ENCODE data around the gene SLC37A4.

SLC37A4 gene

DNA sequence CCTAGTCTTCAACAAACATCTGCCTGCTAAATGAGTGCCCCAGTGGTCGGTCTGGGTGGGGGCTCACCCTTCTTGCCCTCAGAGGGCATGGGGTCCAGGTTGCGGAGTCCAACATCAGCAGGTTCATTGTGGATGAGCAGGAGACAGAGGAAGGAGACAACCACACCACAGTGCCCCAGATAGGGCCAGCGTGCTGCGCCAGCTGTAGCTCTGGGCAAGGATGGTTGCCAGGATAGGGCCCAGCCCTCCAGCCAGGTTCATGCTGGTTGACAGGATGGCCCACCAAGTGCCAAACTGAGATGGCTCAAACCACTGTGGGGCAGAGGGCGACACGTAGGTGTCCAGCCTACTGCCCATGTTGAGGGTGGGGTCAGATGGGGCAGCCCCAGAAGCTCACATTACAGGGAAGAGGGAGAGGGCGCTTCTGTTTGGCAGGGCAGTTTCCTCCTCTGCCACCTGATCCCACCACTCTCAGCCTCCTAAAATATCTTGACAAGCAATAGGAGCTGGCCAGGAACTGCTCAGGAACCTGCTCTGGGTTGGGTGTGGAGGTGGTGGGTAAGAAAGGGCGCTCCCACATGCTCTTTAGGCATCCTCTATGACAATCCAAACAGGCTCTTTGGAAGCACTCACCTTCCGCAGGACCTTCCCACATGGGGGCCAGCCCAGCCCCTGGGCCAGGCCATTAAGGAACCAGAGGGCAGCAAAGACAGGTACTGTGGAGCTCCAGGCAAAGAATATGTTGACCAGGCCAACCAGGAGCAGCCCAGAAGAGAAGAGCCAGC, 2.9 kb downstream of the SLC37A4 start:
- H3K27ac ChIP-seq (ENCODE audit: low read depth, low read length, severe bottlenecking), result no peak overlapping the region
- H3K4me1 ChIP-seq (ENCODE audit: control insufficient read depth, insufficient read depth, low read length, poor library complexity, severe bottlenecking), result peaks cover 35% of the 10 kb centered on the region
- WGBS, 2 experiments (ENCODE audit: insufficient coverage in 2 of 2), result 76 to 87% methylated on average over 4 to 8 of the region's 9 CpGs
- no peak overlapping the region for H3K4me3 ChIP-seq (ENCODE audit: extremely low read depth, insufficient read depth, low read length, poor library complexity, severe bottlenecking)
- H3K36me3 ChIP-seq (ENCODE audit: control insufficient read depth, insufficient read depth, low read length), result peaks cover 53% of the 10 kb centered on the region
- no peaks in the 10 kb centered on the region for H3K9me3 ChIP-seq (ENCODE audit: control insufficient read depth, low read length)

- no peak overlapping the region for H3K4me3 ChIP-seq (ENCODE audit: extremely low read depth, insufficient read depth, low read length, poor library complexity, severe bottlenecking)
- H3K36me3 ChIP-seq (ENCODE audit: control insufficient read depth, insufficient read depth, low read length), result peaks cover 61% of the 10 kb centered on the region
- no peak overlapping the region for H3K27ac ChIP-seq (ENCODE audit: low read depth, low read length, severe bottlenecking)
- no peaks in the 10 kb centered on the region for H3K9me3 ChIP-seq (ENCODE audit: control insufficient read depth, low read length)
- H3K4me1 ChIP-seq (ENCODE audit: control insufficient read depth, insufficient read depth, low read length, poor library complexity, severe bottlenecking), result peaks cover 36% of the 10 kb centered on the region
- 89% methylated on average over 1 of the region's 2 CpGs; no CpG with 5 or more reads in 1 of the 2 experiments for WGBS, 2 experiments (ENCODE audit: insufficient coverage in 2 of 2)
Observed at GRCh38 chr11:119026970-119027369, 3.7 kb downstream of the SLC37A4 start.

DNA sequence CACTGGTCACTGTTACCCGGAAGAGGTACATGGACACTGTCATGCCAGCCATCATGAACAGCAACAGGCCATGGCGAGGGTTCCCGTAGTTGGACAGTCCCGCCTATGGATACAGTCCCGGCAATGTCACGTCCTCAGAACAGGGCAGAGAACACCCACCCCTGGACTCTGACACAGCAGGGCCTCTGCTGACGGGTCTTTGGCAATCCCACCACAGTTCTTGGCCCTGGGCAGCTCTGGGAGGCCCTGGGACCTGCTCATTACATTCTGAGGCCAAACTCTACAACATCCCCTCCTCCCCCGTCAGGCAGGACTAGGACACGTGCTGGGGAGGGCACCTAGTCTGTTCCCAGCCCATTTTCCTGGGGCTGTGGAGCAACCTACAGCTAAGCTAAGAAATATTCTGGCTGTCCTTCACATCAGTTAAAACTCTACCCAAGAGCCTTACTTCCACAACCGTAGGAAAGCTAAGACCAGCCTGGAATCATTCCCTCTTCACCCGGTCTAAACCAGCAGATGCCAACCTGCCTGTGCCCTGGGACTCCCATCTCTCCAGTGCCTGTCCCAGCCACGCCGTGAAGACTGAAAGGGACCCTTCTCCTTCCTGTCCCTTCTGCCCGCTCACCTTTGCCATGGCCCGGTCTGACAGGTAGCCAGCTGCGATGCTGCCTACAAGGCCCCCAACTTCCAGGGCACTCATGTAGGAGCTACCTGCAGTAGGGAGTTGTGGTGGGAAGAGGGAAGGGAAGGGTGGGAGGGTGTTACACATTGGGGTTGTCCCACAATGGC, 4.5 kb downstream of the SLC37A4 start:
- peaks cover 39% of the 10 kb centered on the region for H3K4me1 ChIP-seq (ENCODE audit: control insufficient read depth, insufficient read depth, low read length, poor library complexity, severe bottlenecking)
- peaks cover 69% of the 10 kb centered on the region for H3K36me3 ChIP-seq (ENCODE audit: control insufficient read depth, insufficient read depth, low read length)
- 93 to 95% methylated on average over 13 to 16 of the region's 16 CpGs for WGBS, 2 experiments (ENCODE audit: insufficient coverage in 2 of 2)
- H3K4me3 ChIP-seq (ENCODE audit: extremely low read depth, insufficient read depth, low read length, poor library complexity, severe bottlenecking), result no peak overlapping the region
- H3K27ac ChIP-seq (ENCODE audit: low read depth, low read length, severe bottlenecking), result no peak overlapping the region
- H3K9me3 ChIP-seq (ENCODE audit: control insufficient read depth, low read length), result no peaks in the 10 kb centered on the region

- Histone ChIP-seq H3K36me3 (ENCODE audit: control insufficient read depth, insufficient read depth, low read length) (peaks cover 75% of the 10 kb centered on the region), H3K4me1 (ENCODE audit: control insufficient read depth, insufficient read depth, low read length, poor library complexity, severe bottlenecking) (peaks cover 39% of the 10 kb centered on the region), H3K9me3 (ENCODE audit: control insufficient read depth, low read length) (no peaks in the 10 kb centered on the region), H3K27ac (ENCODE audit: low read depth, low read length, severe bottlenecking) (no peak overlapping the region), H3K4me3 (ENCODE audit: extremely low read depth, insufficient read depth, low read length, poor library complexity, severe bottlenecking) (no peak overlapping the region)
- 96% methylated on average over 5 of the region's 5 CpGs for WGBS, 2 experiments (ENCODE audit: insufficient coverage in 2 of 2)
Observed at GRCh38 chr11:119025541-119025940, 5.1 kb downstream of the SLC37A4 start.

DNA sequence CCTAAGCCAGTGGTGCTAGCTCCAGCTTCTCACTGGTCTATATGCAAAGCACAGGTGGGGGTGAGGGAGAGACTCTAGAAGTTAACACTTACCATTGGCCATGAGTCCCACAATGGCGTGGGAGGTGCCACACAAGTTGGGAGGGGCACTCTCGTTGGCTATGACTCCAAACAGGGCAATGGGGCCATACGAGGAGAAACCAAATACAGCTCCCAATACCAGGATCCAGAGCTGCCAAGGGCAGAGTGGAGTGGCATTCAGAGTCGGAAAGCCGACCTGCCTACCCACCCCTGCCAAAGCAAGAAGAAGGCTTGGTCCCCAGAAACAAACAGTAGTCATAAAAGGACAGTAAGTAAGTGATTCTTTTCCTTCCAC, 5.6 kb downstream of the SLC37A4 start:
- peaks cover 79% of the 10 kb centered on the region for H3K36me3 ChIP-seq (ENCODE audit: control insufficient read depth, insufficient read depth, low read length)
- peak overlapping the region; percentile 76 for H3K27ac ChIP-seq (ENCODE audit: low read depth, low read length, severe bottlenecking)
- H3K9me3 ChIP-seq (ENCODE audit: control insufficient read depth, low read length), result no peaks in the 10 kb centered on the region
- 82 to 88% methylated on average over 3 of the region's 5 CpGs for WGBS, 2 experiments (ENCODE audit: insufficient coverage in 2 of 2)
- H3K4me1 ChIP-seq (ENCODE audit: control insufficient read depth, insufficient read depth, low read length, poor library complexity, severe bottlenecking), result peaks cover 39% of the 10 kb centered on the region
- no peak overlapping the region for H3K4me3 ChIP-seq (ENCODE audit: extremely low read depth, insufficient read depth, low read length, poor library complexity, severe bottlenecking)

- H3K27ac ChIP-seq (ENCODE audit: low read depth, low read length, severe bottlenecking), result peak overlapping the region; percentile 76
- no peak overlapping the region for H3K4me3 ChIP-seq (ENCODE audit: extremely low read depth, insufficient read depth, low read length, poor library complexity, severe bottlenecking)
- 77 to 79% methylated on average over 11 to 12 of the region's 15 CpGs for WGBS, 2 experiments (ENCODE audit: insufficient coverage in 2 of 2)
- H3K4me1 ChIP-seq (ENCODE audit: control insufficient read depth, insufficient read depth, low read length, poor library complexity, severe bottlenecking), result peaks cover 38% of the 10 kb centered on the region
- H3K36me3 ChIP-seq (ENCODE audit: control insufficient read depth, insufficient read depth, low read length), result peaks cover 85% of the 10 kb centered on the region
- H3K9me3 ChIP-seq (ENCODE audit: control insufficient read depth, low read length), result no peaks in the 10 kb centered on the region
Observed at GRCh38 chr11:119024430-119025098, 6.1 kb downstream of the SLC37A4 start.

DNA sequence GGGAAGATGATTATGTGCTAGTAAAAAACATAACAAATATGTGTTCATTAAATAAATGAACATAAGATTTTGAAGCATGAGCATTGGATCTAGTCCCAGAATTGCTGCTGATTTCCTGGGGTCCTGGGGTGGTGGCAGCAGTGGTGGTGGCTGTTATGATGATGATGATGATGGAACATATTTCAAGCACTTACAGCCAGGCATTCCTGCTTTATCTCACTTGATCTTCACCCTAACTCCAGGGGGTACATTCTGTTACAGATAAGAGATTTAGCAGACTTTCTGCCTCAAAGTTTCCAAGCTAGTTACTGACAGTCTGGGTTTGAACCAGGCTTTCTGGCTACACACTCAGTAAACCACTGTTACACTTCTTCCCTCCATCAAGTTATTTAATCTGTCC, 6.9 kb downstream of the SLC37A4 start:
- Histone ChIP-seq H3K4me3 (ENCODE audit: extremely low read depth, insufficient read depth, low read length, poor library complexity, severe bottlenecking) (no peak overlapping the region), H3K9me3 (ENCODE audit: control insufficient read depth, low read length) (no peaks in the 10 kb centered on the region), H3K27ac (ENCODE audit: low read depth, low read length, severe bottlenecking) (peak overlapping the region; percentile 76), H3K4me1 (ENCODE audit: control insufficient read depth, insufficient read depth, low read length, poor library complexity, severe bottlenecking) (peaks cover 30% of the 10 kb centered on the region), H3K36me3 (ENCODE audit: control insufficient read depth, insufficient read depth, low read length) (peaks cover 88% of the 10 kb centered on the region)

GRCh38 chr11:119021631-119022030, 9.0 kb downstream of the SLC37A4 start:
- no peak overlapping the region for H3K4me3 ChIP-seq (ENCODE audit: extremely low read depth, insufficient read depth, low read length, poor library complexity, severe bottlenecking)
- WGBS, 2 experiments (ENCODE audit: insufficient coverage in 2 of 2), result 94 to 100% methylated on average over 4 of the region's 5 CpGs
- no peak overlapping the region for H3K27ac ChIP-seq (ENCODE audit: low read depth, low read length, severe bottlenecking)
- H3K36me3 ChIP-seq (ENCODE audit: control insufficient read depth, insufficient read depth, low read length), result peaks cover 84% of the 10 kb centered on the region
- H3K9me3 ChIP-seq (ENCODE audit: control insufficient read depth, low read length), result no peaks in the 10 kb centered on the region
- H3K4me1 ChIP-seq (ENCODE audit: control insufficient read depth, insufficient read depth, low read length, poor library complexity, severe bottlenecking), result peaks cover 30% of the 10 kb centered on the region

GRCh38 chr11:119019996-119020395, 10.7 kb downstream of the SLC37A4 start:
- WGBS, 2 experiments (ENCODE audit: insufficient coverage in 2 of 2), result 61 to 83% methylated on average over 1 to 2 of the region's 2 CpGs
- peak overlapping the region; percentile 95 for H3K4me3 ChIP-seq (ENCODE audit: extremely low read depth, insufficient read depth, low read length, poor library complexity, severe bottlenecking)
- H3K4me1 ChIP-seq (ENCODE audit: control insufficient read depth, insufficient read depth, low read length, poor library complexity, severe bottlenecking), result peaks cover 32% of the 10 kb centered on the region
- H3K36me3 ChIP-seq (ENCODE audit: control insufficient read depth, insufficient read depth, low read length), result peaks cover 84% of the 10 kb centered on the region
- H3K27ac ChIP-seq (ENCODE audit: low read depth, low read length, severe bottlenecking), result no peak overlapping the region
- H3K9me3 ChIP-seq (ENCODE audit: control insufficient read depth, low read length), result no peaks in the 10 kb centered on the region

DNA sequence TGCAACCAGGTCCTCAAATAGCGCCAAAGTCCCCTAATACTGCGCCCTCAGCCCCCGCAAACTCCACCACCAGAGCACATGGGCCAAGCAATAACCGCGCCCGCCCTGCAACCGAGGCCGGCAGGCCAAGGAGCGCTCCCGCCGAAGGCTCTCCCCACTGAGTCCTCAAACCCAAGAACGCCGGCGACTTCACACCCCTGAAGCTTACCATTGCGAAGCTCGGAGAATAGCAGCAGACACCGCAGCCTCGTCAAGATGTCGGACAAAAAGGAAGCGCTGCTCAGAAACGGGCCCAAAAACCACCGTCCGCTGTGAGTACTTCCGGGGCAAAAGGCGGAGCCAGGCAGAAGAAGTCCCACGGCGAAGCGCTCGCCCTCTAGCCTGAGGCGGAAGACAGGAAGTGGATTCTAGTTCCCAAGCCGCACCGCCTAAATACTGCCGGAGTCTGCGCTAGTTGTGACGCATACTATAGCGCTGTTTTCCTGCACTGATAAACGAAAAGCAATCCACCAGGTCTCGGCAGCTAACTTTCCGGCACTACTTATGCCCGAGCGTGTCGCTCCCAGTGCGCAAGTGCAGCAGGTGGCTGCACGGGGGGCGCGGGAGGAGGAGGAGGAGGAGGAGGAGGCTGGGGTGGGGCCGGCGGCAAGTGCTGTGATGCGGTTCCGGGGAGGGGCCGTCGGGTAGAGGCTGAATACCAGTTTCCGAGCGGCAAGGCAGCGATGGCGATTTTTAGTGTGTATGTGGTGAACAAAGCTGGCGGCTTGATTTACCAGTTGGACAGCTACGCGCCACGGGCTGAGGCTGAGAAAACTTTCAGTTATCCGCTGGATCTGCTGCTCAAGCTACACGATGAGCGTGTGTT, 12.4 kb downstream of the SLC37A4 start, which contains the start of the genes RPS25 and TRAPPC4:
Gene RPS25 (minus strand): TSS at position 270 of the 865 bp plus-strand sequence. CDS start 59 bp downstream, at position 211.
Gene TRAPPC4 (plus strand): TSS at position 693 of the 865 bp plus-strand sequence. CDS start 30 bp downstream, at position 723.
- Histone ChIP-seq H3K27ac (ENCODE audit: low read depth, low read length, severe bottlenecking) (peak within 1 kb of the TSS; percentile 81), H3K36me3 (ENCODE audit: control insufficient read depth, insufficient read depth, low read length) (peaks cover 82% of the 10 kb centered on the region), H3K4me1 (ENCODE audit: control insufficient read depth, insufficient read depth, low read length, poor library complexity, severe bottlenecking) (peaks cover 16% of the 10 kb centered on the region), H3K9me3 (ENCODE audit: control insufficient read depth, low read length) (no peaks in the 10 kb centered on the region), H3K4me3 (ENCODE audit: extremely low read depth, insufficient read depth, low read length, poor library complexity, severe bottlenecking) (peak within 1 kb of the TSS; percentile 95)
- WGBS, 2 experiments (ENCODE audit: insufficient coverage in 2 of 2), result 0% methylated on average over 53 to 60 of the region's 63 CpGs

Data from mesodermal cell (in vitro differentiated cells).